ENCODE measurements around the gene CTXND2. TPM values are rescaled to one million over a fixed set of nuclear protein-coding genes. Genes with fewer than 3 reads are reported as not detected.
A peak's percentile ranks its signal among the peaks of the same experiment; 100 is the strongest.

CTXND2 gene
- total and polyA plus RNA-seq, 9 of the 15 experiments (the other 6 are each of a cell fraction or from before 2014, with no cell fraction given), result not detected

DNA sequence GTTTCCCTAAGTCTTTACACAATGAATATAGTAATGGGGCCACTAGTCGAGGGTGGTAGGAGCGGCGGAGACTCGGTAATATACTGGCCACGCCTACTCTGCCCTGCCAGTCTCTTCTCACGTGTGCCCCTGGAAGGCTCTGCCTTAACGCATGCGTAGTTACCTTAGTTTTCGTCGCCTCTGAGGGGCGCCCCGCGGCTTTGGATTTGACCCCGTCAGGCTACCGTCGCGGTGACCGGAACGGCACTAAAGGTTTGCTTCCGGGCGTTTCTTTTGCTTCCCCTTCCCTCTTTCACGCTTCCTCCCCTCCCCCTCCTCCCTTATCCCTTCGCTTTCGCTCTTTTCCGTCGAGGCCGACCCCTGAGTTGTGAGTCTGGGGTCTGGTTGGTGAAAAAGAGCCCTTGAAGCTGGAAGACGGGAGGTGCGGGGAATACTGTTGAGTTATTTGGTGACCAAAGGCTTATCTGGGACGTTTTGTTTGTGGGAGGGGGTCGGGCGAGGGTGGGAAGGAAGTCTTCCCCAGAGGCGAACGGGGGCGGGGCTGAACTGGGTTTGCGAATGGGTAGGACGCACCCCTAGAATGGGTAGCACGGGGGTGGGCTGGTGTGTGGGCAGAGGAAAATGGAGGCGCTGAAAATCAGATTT, 39.3 kb downstream of the CTXND2 start, which contains the start of gene SETDB1 (continued):
- no peak for TF ChIP-seq CHD7 (IDR thresholded peaks at IDR 0.05; ENCODE audit: low read depth, low read length)
- peak; percentile 47; the same call in 1 of the 2 replicates for TF ChIP-seq CREB1 (IDR thresholded peaks at IDR 0.05)
- no peak for TF ChIP-seq CREB1 (CRISPR knock-in tag; IDR thresholded peaks at IDR 0.05)
- TF ChIP-seq ZNF696 (CRISPR knock-in tag; conservative IDR thresholded peaks at IDR 0.05), result no peak
- peak in 1 of 2 experiments; percentile 35; a peak in 1 of 4 replicates for TF ChIP-seq NONO (IDR thresholded peaks at IDR 0.05; ENCODE audit: low read depth in 2 of 2, low read length in 1 of 2)
- peak; percentile 55 for TF ChIP-seq MEIS2 (IDR thresholded peaks at IDR 0.05; ENCODE audit: partially characterized antibody)
- TF ChIP-seq ZNF695 (CRISPR knock-in tag; IDR thresholded peaks at IDR 0.05), result no peak
- no peak for TF ChIP-seq MTF1 (CRISPR knock-in tag; IDR thresholded peaks at IDR 0.05; ENCODE audit: borderline replicate concordance)
- TF ChIP-seq U2AF2 (optimal IDR thresholded peaks at IDR 0.05; ENCODE audit: low read depth, low read length), result no peak
- TF ChIP-seq CTBP1 (IDR thresholded peaks at IDR 0.05; ENCODE audit: borderline replicate concordance), result peak; percentile 49; the same call in 1 of the 2 replicates
- 0 out of 2 replicates have a peak, but pooled peaks have one; percentile 34 for TF ChIP-seq XRCC5 (IDR thresholded peaks at IDR 0.05; ENCODE audit: low read depth, low read length)
- TF ChIP-seq E2F8 (IDR thresholded peaks at IDR 0.05; ENCODE audit: low read depth, partially characterized antibody), result peak; percentile 88
